Measurements from ENCODE around the gene SERPINA9.

The SERPINA9 gene

DNA sequence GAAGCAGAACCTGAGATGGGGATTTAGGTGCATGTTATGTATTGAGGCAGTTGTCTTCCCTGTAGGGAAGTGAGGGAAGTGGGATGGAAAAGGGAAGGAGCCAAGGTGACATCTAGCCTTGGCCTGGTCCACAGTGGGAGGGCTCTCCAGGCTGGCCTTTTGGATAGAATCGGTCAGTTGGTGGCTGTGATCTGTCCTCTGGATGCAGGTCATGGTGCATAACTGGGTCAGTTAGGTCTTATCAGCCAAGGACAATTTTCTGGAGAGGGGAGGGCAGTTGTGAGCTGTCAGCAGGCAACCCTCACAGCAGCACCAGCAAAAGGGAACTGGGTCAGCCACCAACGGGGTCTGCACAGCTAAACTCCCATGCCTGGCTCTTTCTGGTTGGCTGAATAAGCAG is 23.7 kb upstream of the SERPINA9 start:
- Histone ChIP-seq H2AFZ (ENCODE audit: low read depth, low read length, severe bottlenecking) (no peak overlapping the region), H3K4me3 (ENCODE audit: insufficient read depth, low read length, poor library complexity, severe bottlenecking) (no peak overlapping the region), H3K27ac (ENCODE audit: low read depth, low read length) (no peak overlapping the region), H3F3A (ENCODE audit: insufficient read depth) (no peaks in the 10 kb centered on the region), H3K9me2 (replicated peaks; ENCODE audit: insufficient read depth, low read length) (no peaks in the 10 kb centered on the region), H3K27me3 (ENCODE audit: low read length) (no peaks in the 10 kb centered on the region), H3K9me3 (ENCODE audit: insufficient read depth, low read length) (no peaks in the 10 kb centered on the region), H3K4me2 (ENCODE audit: low read depth, low read length, poor library complexity, severe bottlenecking) (no peak overlapping the region), H3K9ac (ENCODE audit: low read length) (no peak overlapping the region), H4K20me1 (ENCODE audit: low read depth, low read length) (no peaks in the 10 kb centered on the region), H3K36me3 (ENCODE audit: low read length) (no peaks in the 10 kb centered on the region), H3K79me2 (ENCODE audit: insufficient read depth, low read length) (no peaks in the 10 kb centered on the region)
- TF ChIP-seq, protein P1, sequence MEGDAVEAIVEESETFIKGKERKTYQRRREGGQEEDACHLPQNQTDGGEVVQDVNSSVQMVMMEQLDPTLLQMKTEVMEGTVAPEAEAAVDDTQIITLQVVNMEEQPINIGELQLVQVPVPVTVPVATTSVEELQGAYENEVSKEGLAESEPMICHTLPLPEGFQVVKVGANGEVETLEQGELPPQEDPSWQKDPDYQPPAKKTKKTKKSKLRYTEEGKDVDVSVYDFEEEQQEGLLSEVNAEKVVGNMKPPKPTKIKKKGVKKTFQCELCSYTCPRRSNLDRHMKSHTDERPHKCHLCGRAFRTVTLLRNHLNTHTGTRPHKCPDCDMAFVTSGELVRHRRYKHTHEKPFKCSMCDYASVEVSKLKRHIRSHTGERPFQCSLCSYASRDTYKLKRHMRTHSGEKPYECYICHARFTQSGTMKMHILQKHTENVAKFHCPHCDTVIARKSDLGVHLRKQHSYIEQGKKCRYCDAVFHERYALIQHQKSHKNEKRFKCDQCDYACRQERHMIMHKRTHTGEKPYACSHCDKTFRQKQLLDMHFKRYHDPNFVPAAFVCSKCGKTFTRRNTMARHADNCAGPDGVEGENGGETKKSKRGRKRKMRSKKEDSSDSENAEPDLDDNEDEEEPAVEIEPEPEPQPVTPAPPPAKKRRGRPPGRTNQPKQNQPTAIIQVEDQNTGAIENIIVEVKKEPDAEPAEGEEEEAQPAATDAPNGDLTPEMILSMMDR (IDR thresholded peaks at IDR 0.05; ENCODE audit: insufficient read depth, low read length, poor library complexity, severe bottlenecking), result no peak
- no peak for TF ChIP-seq EZH2phosphoT487 (conservative IDR thresholded peaks at IDR 0.05; ENCODE audit: low read length)

DNA sequence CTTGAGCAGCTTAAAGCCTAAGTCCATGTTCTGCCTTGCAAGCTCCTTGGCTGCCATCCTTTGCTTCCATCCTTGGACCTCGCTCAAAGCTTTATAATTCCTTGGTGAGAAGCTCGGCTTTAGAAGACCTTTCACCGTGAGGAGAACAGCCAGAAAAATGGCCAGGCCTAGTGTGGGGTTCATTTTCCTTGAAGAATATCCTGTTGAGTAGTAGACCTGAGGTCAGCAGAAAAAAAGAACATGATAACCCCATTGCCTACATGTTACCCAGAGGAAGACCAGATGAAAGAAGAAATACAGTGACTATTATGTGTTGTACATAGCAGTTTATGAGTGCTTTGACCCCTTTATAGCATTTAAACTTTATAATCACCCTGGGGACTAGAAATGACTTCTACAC is 22.2 kb upstream of the SERPINA9 start:
- Histone ChIP-seq H3K9me3 (ENCODE audit: insufficient read depth, low read length) (no peaks in the 10 kb centered on the region), H3K36me3 (ENCODE audit: low read length) (no peaks in the 10 kb centered on the region), H3K9ac (ENCODE audit: low read length) (no peak overlapping the region), H4K20me1 (ENCODE audit: low read depth, low read length) (no peaks in the 10 kb centered on the region), H2AFZ (ENCODE audit: low read depth, low read length, severe bottlenecking) (no peak overlapping the region), H3K4me2 (ENCODE audit: low read depth, low read length, poor library complexity, severe bottlenecking) (no peak overlapping the region), H3F3A (ENCODE audit: insufficient read depth) (no peaks in the 10 kb centered on the region), H3K27ac (ENCODE audit: low read depth, low read length) (no peak overlapping the region), H3K79me2 (ENCODE audit: insufficient read depth, low read length) (no peaks in the 10 kb centered on the region), H3K9me2 (replicated peaks; ENCODE audit: insufficient read depth, low read length) (no peaks in the 10 kb centered on the region), H3K27me3 (ENCODE audit: low read length) (no peaks in the 10 kb centered on the region), H3K4me3 (ENCODE audit: insufficient read depth, low read length, poor library complexity, severe bottlenecking) (no peak overlapping the region)
- no peak for TF ChIP-seq EZH2phosphoT487 (conservative IDR thresholded peaks at IDR 0.05; ENCODE audit: low read length)
- TF ChIP-seq, protein P1 (IDR thresholded peaks at IDR 0.05; ENCODE audit: insufficient read depth, low read length, poor library complexity, severe bottlenecking), result no peak

DNA sequence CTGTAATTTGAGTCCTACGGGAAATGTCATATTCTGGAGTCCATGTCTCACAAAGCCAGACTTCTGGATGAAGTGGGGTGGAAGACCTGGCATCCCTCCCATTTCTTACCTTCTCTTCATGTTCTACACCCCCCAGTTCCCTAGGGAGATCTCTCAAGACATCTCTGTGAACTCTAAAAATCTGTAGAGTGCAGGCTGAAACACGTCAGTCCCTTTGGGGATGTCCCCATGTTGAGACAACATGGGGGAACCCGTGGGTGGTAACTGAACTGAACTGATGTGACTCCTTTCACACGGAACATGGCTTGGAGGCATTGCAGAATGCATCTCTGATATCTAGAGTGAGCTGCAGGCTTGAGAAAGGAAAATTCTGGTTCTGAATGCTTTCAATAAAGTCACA is 18.1 kb upstream of the SERPINA9 start:
- Histone ChIP-seq H3K9me3 (ENCODE audit: insufficient read depth, low read length) (no peaks in the 10 kb centered on the region), H3K9ac (ENCODE audit: low read length) (no peak overlapping the region), H3K36me3 (ENCODE audit: low read length) (no peaks in the 10 kb centered on the region), H3K4me2 (ENCODE audit: low read depth, low read length, poor library complexity, severe bottlenecking) (no peak overlapping the region), H2AFZ (ENCODE audit: low read depth, low read length, severe bottlenecking) (no peak overlapping the region), H3F3A (ENCODE audit: insufficient read depth) (no peaks in the 10 kb centered on the region), H3K27me3 (ENCODE audit: low read length) (no peaks in the 10 kb centered on the region), H3K27ac (ENCODE audit: low read depth, low read length) (no peak overlapping the region), H3K79me2 (ENCODE audit: insufficient read depth, low read length) (no peaks in the 10 kb centered on the region), H4K20me1 (ENCODE audit: low read depth, low read length) (no peaks in the 10 kb centered on the region), H3K4me3 (ENCODE audit: insufficient read depth, low read length, poor library complexity, severe bottlenecking) (no peak overlapping the region), H3K9me2 (replicated peaks; ENCODE audit: insufficient read depth, low read length) (no peaks in the 10 kb centered on the region)
- no peak for TF ChIP-seq EZH2phosphoT487 (conservative IDR thresholded peaks at IDR 0.05; ENCODE audit: low read length)

DNA sequence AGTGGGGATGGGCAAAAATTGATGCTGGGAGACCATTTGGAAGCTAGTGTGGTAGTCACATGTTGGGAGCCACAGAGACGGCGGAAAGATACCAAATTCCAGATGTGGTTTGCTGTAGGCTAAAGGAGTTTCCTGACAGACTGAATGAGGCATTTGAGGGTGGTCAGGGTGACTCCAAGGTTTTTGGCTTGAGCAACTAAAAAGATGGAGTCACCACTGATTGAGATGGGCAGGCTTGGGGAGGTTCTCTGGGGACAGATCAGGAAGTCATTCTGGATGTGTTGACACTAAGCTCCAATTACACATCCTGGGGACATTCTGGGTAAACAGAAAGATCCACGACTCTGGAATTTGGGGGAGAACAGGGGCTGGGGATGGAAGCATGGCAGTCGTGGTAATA is 15.5 kb upstream of the SERPINA9 start:
- H3K9me2 ChIP-seq (replicated peaks; ENCODE audit: insufficient read depth, low read length), result no peaks in the 10 kb centered on the region
- no peaks in the 10 kb centered on the region for H3K79me2 ChIP-seq (ENCODE audit: insufficient read depth, low read length)
- H3K4me3 ChIP-seq (ENCODE audit: insufficient read depth, low read length, poor library complexity, severe bottlenecking), result no peak overlapping the region
- no peaks in the 10 kb centered on the region for H3F3A ChIP-seq (ENCODE audit: insufficient read depth)
- H3K27ac ChIP-seq (ENCODE audit: low read depth, low read length), result no peak overlapping the region
- no peak overlapping the region for H2AFZ ChIP-seq (ENCODE audit: low read depth, low read length, severe bottlenecking)
- H4K20me1 ChIP-seq (ENCODE audit: low read depth, low read length), result no peaks in the 10 kb centered on the region
- TF ChIP-seq, protein P1 (IDR thresholded peaks at IDR 0.05; ENCODE audit: insufficient read depth, low read length, poor library complexity, severe bottlenecking), result no peak
- TF ChIP-seq EZH2phosphoT487 (conservative IDR thresholded peaks at IDR 0.05; ENCODE audit: low read length), result no peak
- H3K9ac ChIP-seq (ENCODE audit: low read length), result no peak overlapping the region
- H3K27me3 ChIP-seq (ENCODE audit: low read length), result no peaks in the 10 kb centered on the region
- no peaks in the 10 kb centered on the region for H3K36me3 ChIP-seq (ENCODE audit: low read length)
- no peaks in the 10 kb centered on the region for H3K9me3 ChIP-seq (ENCODE audit: insufficient read depth, low read length)
- no peak overlapping the region for H3K4me2 ChIP-seq (ENCODE audit: low read depth, low read length, poor library complexity, severe bottlenecking)

Measured in SU-DHL-6 (cell line).